ENCODE measurements around the gene MTMR11. TPM values are rescaled to one million over a fixed set of nuclear protein-coding genes. Genes with fewer than 3 reads are reported as not detected.

Gene MTMR11
- total and polyA plus RNA-seq, 10 of the 15 experiments (the other 5 are each of a cell fraction or from before 2014, with no cell fraction given): 0.35 to 1.1 (median 0.73) TPM

GRCh38 chr1:149888247-149888998 is 48.3 kb downstream of the MTMR11 start (continued):
- peak; percentile 50 for TF ChIP-seq NKRF (conservative IDR thresholded peaks at IDR 0.05)
- peak; percentile 90 for TF ChIP-seq POLR2AphosphoS5 (IDR thresholded peaks at IDR 0.05; ENCODE audit: low read length)
- TF ChIP-seq USF2 (IDR thresholded peaks at IDR 0.05; ENCODE audit: borderline replicate concordance, low read depth, low read length): no peak
- no peak for TF ChIP-seq IRF5 (IDR thresholded peaks at IDR 0.05; ENCODE audit: borderline replicate concordance)
- TF ChIP-seq RELA (IDR thresholded peaks at IDR 0.05; ENCODE audit: borderline replicate concordance, partially characterized antibody): no peak
- 0 out of 2 replicates have a peak, but pooled peaks have one; percentile 41 for TF ChIP-seq ELK1 (IDR thresholded peaks at IDR 0.05; ENCODE audit: low read depth, low read length)
- TF ChIP-seq SMC3 (IDR thresholded peaks at IDR 0.05; ENCODE audit: borderline replicate concordance, low read length): peak; percentile 65; the same call in 1 of the 2 replicates
- TF ChIP-seq RFX5 (IDR thresholded peaks at IDR 0.05; ENCODE audit: low read depth, low read length): no peak
- TF ChIP-seq CTCF (IDR thresholded peaks at IDR 0.05 in 2 of 3, conservative IDR thresholded peaks at IDR 0.05 in 1 of 3; ENCODE audit: control insufficient read depth in 2 of 3, extremely low read depth in 1 of 3, insufficient read depth in 1 of 3, low read depth in 3 of 3, low read length in 3 of 3): peak; percentile 64 to 73 (median 69)
- TF ChIP-seq NFYB (IDR thresholded peaks at IDR 0.05; ENCODE audit: insufficient read depth, low read depth, low read length): 0 out of 2 replicates have a peak, but pooled peaks have one; percentile 20
- no peak for TF ChIP-seq FOXK2 (IDR thresholded peaks at IDR 0.05)
- TF ChIP-seq ETV6 (conservative IDR thresholded peaks at IDR 0.05 in 1 of 2, IDR thresholded peaks at IDR 0.05 in 1 of 2; ENCODE audit: borderline replicate concordance in 1 of 2, low read depth in 1 of 2): no peak; a peak in 1 of 4 replicates
- TF ChIP-seq CHD2 (IDR thresholded peaks at IDR 0.05; ENCODE audit: borderline replicate concordance, low read depth, low read length): peak; percentile 86
- TF ChIP-seq GATAD2B (conservative IDR thresholded peaks at IDR 0.05; ENCODE audit: low read depth): no peak
- 0 out of 2 replicates have a peak, but pooled peaks have one; percentile 44 for TF ChIP-seq MEF2A (IDR thresholded peaks at IDR 0.05; ENCODE audit: insufficient read depth, low read depth, low read length)
- peak; percentile 59 for TF ChIP-seq E2F8 (IDR thresholded peaks at IDR 0.05; ENCODE audit: low read depth, partially characterized antibody)
- TF ChIP-seq ATF7 (IDR thresholded peaks at IDR 0.05; ENCODE audit: low read depth): 0 out of 2 replicates have a peak, but pooled peaks have one; percentile 61

Data from GM12878 (cell line).